ENCODE measurements around the gene DEDD.

Gene DEDD

DNA sequence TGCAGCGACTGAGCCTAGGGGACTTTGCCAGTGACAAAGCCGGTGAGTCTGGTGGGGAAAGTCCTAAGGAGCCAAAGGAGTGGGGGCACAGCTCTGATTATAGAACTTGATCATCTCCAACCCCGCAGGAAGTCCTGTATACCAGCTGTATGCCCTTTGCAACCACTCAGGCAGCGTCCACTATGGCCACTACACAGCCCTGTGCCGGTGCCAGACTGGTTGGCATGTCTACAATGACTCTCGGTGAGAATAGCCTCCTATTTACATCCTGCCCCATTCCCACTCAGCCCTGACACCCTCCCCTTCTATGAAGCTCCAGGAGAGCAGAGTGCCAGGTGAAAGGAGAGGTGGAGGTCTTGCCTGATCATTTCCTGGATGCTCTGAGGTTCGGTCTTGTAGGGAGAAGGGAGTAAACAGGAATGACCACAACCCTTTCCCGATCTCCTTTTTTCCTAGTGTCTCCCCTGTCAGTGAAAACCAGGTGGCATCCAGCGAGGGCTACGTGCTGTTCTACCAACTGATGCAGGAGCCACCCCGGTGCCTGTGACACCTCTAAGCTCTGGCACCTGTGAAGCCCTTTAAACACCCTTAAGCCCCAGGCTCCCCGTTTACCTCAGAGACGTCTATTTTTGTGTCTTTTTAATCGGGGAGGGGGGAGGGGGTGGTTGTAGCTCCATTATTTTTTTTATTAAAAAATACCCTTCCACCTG is 32.6 kb upstream of the DEDD start:
- in situ Hi-C loops (cut with HindIII; ENCODE audit: low sequenced_read_pairs): no loop called here

DNA sequence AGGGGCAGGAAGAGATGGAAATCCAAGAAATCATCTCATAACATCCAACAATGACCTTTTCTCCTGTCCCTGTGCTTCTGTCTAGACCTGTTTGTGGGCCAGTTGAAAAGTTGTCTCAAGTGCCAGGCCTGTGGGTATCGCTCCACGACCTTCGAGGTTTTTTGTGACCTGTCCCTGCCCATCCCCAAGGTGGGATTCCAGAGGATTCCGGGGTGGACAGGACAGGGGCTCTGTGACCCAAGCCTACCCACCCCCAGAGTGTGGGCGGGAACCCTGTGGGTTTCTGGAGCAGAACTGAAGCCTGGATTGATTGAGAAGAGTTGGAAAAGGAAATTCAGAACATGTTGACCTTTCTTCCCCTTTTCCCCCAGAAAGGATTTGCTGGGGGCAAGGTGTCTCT is 31.3 kb upstream of the DEDD start:
- in situ Hi-C loops (cut with HindIII; ENCODE audit: low sequenced_read_pairs): no loop called here

GRCh38 chr1:161162806-161163205 is 30.3 kb upstream of the DEDD start:
- in situ Hi-C loops (cut with HindIII; ENCODE audit: low sequenced_read_pairs): no loop called here

DNA sequence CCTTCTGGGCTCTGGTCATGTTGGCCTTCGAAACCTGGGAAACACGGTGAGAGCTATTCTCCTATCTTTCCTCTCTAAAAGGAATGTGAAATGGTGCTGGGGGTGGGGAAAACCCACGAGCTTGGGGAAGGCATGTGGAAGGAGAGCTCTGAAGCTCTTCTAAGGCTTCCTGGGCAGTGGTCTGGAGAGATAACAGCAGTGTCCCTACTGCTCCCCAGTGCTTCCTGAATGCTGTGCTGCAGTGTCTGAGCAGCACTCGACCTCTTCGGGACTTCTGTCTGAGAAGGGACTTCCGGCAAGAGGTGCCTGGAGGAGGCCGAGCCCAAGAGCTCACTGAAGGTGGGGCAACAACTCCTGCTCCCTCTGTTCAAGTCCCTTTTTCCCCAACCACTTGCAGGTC is 29.6 kb upstream of the DEDD start:
- in situ Hi-C loops (cut with HindIII; ENCODE audit: low sequenced_read_pairs): no loop called here

DNA sequence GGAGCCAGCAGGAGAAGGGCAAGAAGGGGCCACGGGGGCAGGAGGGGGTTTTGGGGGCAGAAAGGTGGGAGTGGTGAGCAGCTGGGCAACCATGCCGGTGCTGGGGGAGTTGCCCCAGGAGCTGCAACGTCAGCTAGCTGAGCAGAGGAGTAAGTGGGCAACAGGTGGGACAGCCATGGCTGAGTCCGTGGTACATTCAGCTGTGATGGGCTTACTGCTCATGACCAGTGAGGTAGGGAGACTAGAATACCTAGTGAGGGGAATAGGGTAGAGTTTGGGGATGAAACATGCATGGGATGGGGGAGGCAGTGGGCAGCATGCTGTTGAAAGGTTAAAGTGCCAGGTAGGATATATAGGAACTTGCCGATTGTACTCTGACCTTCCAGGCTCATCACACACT is 29.2 kb upstream of the DEDD start:
- in situ Hi-C loops (cut with HindIII; ENCODE audit: low sequenced_read_pairs): no loop called here

DNA sequence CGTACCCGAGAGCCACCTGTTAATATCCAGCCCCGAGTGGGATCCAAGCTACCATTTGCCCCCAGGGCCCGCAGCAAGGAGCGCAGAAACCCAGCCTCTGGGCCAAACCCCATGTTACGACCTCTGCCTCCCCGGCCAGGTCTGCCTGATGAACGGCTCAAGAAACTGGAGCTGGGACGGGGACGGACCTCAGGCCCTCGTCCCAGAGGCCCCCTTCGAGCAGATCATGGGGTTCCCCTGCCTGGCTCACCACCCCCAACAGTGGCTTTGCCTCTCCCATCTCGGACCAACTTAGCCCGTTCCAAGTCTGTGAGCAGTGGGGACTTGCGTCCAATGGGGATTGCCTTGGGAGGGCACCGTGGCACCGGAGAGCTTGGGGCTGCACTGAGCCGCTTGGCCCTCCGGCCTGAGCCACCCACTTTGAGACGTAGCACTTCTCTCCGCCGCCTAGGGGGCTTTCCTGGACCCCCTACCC is 28.2 kb upstream of the DEDD start:
- in situ Hi-C loops (cut with HindIII; ENCODE audit: low sequenced_read_pairs): no loop called here

GRCh38 chr1:161159913-161160243 is 27.4 kb upstream of the DEDD start:
- in situ Hi-C loops (cut with HindIII; ENCODE audit: low sequenced_read_pairs): no loop called here

DNA sequence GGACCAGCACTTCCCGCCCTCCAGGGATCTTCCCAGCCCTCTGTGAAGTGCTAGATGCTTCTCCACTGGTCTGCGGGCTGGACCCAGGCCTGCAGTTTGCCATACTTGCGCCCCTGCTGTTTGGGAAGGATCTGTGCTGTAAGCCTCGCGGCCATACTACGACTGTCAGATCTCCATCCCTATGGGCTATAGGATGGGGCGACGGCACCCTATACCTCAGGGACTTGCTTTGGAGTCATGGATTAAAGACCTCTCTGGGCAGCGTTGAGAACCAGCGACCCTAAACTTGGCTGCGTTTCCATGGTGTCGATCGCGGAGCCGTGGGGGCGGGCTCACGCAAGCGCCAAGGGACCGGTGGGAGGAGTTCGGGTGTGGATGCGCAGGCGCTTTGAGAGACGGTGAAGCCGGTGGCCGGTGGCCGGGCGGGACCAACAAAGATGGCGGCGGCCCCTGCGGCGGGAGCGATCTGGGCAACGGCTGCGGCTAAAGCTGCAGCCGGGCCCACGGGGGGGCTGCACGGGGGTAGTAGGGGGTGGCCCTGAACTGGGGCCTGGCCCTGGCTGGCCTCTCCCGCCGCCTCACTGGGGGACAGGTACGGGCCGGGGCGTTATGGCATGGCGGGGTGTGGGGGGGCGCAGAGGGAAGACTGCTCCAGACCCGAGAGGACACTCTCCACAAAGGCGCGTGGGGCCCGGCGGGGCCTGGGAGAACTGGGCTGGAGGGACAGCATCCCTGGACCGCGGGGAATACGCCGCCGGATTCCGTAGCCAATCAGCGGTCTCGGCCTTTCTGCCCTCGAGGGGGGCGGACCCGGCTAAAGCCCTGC is 26.8 kb upstream of the DEDD start, which contains the start of gene USP21:
Gene USP21, plus strand, starts transcription at position 414 of the 826 bp plus-strand sequence. CDS start 1,141 bp downstream, outside the sequence.
- in situ Hi-C loops (cut with HindIII; ENCODE audit: low sequenced_read_pairs): no loop called here

DNA sequence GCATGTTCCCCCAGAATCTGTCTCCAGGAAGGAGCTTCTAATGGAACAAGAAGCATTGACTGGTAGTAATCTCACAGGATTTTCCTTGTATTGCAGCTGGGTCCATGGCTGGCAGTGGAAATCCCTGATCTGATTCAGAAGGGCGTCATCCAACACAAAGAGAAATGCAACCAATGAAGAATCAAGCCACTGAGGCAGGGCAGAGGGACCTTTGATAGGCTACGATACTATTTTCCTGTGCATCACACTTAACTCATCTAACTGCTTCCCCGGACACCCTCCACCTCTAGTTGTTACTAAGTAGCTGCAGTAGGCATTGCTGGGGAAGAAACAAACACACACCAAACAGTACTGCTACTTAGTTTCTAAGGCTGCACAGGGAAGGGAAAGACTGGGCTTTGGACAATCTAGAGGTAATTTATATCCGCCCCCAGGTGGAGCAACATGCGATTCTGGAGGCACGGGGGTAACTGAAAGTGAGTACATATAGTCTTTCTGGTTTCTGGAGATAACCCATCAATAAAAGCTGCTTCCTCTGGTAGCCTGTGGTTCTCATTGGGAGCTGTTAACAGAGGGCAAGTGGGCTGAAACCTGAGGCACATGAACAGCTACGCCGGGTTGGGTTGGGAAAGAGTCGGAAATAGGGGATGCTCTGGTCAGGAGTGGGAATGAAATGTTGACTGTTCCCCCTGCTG is 26.0 kb upstream of the DEDD start:
- in situ Hi-C loops (cut with HindIII; ENCODE audit: low sequenced_read_pairs): no loop called here

DNA sequence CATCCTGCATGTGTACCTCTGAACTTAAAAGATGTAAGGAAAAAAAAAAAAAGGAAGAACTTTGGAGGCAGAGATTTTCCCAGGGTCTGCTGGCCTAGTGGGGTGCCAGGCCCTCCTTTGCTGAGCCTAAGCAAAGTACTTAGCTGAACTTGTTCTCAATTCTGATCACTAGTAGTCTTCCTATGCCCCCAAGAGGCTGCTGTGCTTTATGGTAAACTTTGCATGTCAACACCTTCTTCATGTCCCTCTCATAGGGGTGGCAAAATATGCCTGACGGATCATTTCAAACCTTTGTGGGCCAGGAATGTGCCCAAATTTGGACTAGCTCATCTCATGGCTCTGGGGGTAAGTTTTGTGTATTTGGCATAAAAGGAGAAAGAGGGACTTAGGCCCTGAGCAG is 25.4 kb upstream of the DEDD start:
- in situ Hi-C loops (cut with HindIII; ENCODE audit: low sequenced_read_pairs): no loop called here

- in situ Hi-C loops (cut with HindIII; ENCODE audit: low sequenced_read_pairs): no loop called here
These were observed 21.3 kb upstream of the DEDD start, which contains the start of gene UFC1 for GRCh38 chr1:161153682-161154337. UFC1 (plus strand) TSS chr1:161153978; CDS start chr1:161153998, 20 bp downstream.

DNA sequence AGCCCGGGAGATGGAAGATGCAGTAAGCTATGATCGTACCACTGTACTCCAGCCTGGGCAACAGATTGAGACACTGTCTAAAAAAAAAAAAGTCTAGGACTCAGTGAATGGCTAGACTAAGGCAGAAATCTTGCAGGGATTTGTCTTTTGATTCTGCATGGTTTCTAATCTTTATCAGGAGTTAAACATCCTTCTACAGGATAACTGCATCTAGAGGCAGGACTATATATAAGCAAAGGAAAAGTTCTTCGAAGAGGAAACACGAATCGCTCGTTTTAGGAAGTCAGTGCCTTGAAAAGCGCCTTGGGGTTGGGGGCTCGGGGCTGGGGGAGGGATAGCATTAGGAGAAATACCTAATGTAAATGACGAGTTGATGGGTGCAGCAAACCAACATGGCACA is 20.7 kb upstream of the DEDD start:
- in situ Hi-C loops (cut with HindIII; ENCODE audit: low sequenced_read_pairs): no loop called here

- in situ Hi-C loops (cut with HindIII; ENCODE audit: low sequenced_read_pairs): no loop called here
These were observed 13.4 kb upstream of the DEDD start for GRCh38 chr1:161145832-161146231.

GRCh38 chr1:161140755-161141400 is 8.4 kb upstream of the DEDD start:
- in situ Hi-C loops (cut with HindIII; ENCODE audit: low sequenced_read_pairs): loop anchor here (5.0 kb wide), 1 partner anchor 49 kb away; no protein-coding TSS in a partner anchor

GRCh38 chr1:161139766-161140165 is 7.3 kb upstream of the DEDD start:
- in situ Hi-C loops (cut with HindIII; ENCODE audit: low sequenced_read_pairs): loop anchor here (5.0 kb wide), 1 partner anchor 47 kb away; no protein-coding TSS in a partner anchor

- in situ Hi-C loops (cut with HindIII; ENCODE audit: low sequenced_read_pairs): no loop called here
These were observed 6.0 kb upstream of the DEDD start for GRCh38 chr1:161138431-161138830.

DNA sequence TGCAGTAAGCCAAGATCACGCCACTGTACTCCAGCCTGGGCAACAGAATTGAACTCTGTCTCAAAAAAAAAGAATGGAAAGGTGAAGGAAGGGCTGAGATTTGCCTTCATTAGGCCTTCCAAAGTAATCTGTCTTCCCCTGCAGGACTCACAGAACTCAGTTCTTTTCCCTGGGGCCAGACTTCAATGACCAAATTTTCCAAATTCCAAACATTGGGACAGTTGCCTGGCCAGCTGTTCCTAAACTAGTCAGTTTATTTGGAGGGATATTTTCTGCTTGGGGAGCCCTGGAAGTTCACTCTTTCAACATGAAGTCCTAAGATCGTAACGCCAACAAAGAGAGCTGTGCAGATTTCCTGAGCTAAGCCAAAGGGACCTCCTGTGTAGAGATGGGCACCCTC is 5.4 kb upstream of the DEDD start:
- in situ Hi-C loops (cut with HindIII; ENCODE audit: low sequenced_read_pairs): no loop called here

DNA sequence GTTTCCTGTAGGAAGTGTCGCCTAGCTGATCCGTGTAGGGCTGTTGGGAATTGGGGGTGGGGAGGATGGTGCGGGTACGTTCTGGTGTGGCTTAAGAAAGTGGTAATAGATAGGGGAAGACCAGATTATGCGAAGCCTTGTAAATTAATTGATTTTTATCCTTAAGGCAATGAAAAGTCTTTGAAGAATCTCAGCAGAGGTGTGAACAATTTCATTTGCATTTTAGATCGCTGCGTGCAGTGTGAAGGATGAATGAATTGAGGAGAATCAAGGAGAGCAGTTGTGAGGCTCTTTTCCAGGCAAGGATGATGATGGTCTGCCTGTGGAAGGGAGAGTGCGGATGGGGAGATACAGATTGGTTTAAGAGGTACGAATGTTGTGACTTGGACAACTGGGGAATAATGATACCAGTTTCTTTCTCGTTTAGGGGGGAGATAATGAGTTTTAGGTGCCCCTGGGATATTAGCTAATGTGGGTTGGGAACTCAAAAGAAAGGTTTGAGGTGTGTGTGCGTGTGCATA is 813 bp upstream of the DEDD start:
- in situ Hi-C loops (cut with HindIII; ENCODE audit: low sequenced_read_pairs): no loop called here

DNA sequence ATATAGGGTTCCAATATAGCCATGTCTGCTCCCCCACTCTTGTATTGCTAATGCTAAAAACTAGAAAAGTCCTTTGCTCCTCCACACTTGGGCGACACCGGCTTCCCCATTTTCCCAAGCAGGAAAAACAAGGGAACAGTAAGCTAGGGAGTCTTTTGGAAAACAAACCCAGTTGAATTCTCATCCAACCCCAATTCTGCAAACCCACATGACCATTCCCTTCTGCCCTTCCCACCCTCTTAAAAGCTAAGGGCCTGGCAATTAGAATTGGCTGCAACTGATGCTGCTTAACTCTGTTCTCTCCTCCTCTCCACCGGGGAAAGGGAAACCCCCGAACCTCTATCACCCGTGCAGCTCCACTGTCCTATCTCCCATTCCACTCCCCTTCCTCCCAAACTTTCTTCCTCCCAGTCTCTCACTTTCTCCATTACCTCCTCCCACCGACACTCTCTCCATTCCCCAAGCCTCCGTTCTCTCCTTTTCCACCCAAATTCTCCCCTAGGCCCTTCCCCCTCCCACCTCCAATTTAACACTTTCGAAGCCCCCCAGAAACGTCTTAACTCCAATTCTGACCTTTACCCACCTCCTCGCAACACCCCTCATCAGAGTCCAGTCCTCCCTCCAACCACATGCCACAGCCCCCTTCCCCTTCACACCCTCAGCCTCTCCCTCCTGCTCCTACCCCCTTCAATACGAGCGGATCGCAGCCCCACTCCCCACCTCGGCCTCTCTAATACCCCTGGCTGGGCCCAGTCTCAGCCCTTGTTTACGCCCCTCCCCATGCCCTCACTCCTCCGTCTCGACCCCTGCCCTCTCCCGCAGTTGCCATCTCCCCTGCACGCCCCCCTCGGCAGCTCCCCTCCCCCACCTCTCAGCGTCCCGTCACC is 701 bp downstream of the DEDD start:
- in situ Hi-C loops (cut with HindIII; ENCODE audit: low sequenced_read_pairs): no loop called here
